ENCODE results near the gene PRMT3. TPM values are rescaled to one million over a fixed set of nuclear protein-coding genes. Genes with fewer than 3 reads are reported as not detected.

Gene PRMT3
- total RNA-seq, 3 donors from 2014 or later: 11.6 to 12.7 (median 11.8) TPM

GRCh38 chr11:20406484-20406883 is 19.0 kb downstream of the PRMT3 start:
- TF ChIP-seq, protein P1, sequence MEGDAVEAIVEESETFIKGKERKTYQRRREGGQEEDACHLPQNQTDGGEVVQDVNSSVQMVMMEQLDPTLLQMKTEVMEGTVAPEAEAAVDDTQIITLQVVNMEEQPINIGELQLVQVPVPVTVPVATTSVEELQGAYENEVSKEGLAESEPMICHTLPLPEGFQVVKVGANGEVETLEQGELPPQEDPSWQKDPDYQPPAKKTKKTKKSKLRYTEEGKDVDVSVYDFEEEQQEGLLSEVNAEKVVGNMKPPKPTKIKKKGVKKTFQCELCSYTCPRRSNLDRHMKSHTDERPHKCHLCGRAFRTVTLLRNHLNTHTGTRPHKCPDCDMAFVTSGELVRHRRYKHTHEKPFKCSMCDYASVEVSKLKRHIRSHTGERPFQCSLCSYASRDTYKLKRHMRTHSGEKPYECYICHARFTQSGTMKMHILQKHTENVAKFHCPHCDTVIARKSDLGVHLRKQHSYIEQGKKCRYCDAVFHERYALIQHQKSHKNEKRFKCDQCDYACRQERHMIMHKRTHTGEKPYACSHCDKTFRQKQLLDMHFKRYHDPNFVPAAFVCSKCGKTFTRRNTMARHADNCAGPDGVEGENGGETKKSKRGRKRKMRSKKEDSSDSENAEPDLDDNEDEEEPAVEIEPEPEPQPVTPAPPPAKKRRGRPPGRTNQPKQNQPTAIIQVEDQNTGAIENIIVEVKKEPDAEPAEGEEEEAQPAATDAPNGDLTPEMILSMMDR (IDR thresholded peaks at IDR 0.05): no peak
- intact Hi-C loops (cut with DNase I, micrococcal nuclease): no loop called here
- no peaks in the 10 kb centered on the region for H3K36me3 ChIP-seq (ENCODE audit: low read depth)

GRCh38 chr11:20407344-20407743 is 19.8 kb downstream of the PRMT3 start:
- H3K4me3 ChIP-seq: no peak overlapping the region
- intact Hi-C loops (cut with DNase I, micrococcal nuclease): no loop called here
- ATAC-seq (no peak), DNase-seq (no peak)
- TF ChIP-seq, protein P1 (IDR thresholded peaks at IDR 0.05): no peak
- H3K9me3 ChIP-seq: no peaks in the 10 kb centered on the region
- H3K4me1 ChIP-seq (ENCODE audit: low read depth): no peaks in the 10 kb centered on the region
- no peaks in the 10 kb centered on the region for H3K36me3 ChIP-seq (ENCODE audit: low read depth)

More at GRCh38 chr11:20406484-20406883, 19.0 kb downstream of the PRMT3 start:
- Histone ChIP-seq H3K4me1 (ENCODE audit: low read depth) (no peaks in the 10 kb centered on the region), H3K4me3 (no peak overlapping the region), H3K9me3 (no peaks in the 10 kb centered on the region)
- ATAC-seq (no peak), DNase-seq (no peak)

DNA sequence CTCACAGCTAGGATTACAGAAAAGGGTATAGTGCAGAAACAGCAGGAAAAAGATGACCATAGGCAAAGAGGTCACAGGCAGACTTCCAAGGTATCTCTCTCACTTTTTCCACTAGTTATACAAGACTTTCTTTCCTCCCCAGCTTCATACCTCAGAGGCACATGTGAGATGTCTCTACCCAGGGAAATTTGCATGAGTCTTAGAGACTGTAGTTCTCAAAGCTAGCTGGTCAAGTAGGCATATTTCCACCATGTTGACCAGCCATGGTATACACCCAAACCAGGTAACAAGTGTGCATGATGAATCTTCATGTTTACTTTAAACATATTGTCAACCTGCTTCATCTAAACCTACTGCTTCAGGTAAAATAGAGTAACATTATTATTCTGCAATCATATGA is 27.9 kb downstream of the PRMT3 start:
- no peaks in the 10 kb centered on the region for H3K9me3 ChIP-seq
- TF ChIP-seq, protein P1 (IDR thresholded peaks at IDR 0.05): no peak
- no peaks in the 10 kb centered on the region for H3K36me3 ChIP-seq (ENCODE audit: low read depth)
- no peaks in the 10 kb centered on the region for H3K4me1 ChIP-seq (ENCODE audit: low read depth)
- ATAC-seq (no peak), DNase-seq (no peak)
- intact Hi-C loops (cut with DNase I, micrococcal nuclease): no loop called here
- H3K4me3 ChIP-seq: no peak overlapping the region

- no peak for ATAC-seq
- intact Hi-C loops (cut with DNase I, micrococcal nuclease): no loop called here
Measured at GRCh38 chr11:20417771-20418170, 30.3 kb downstream of the PRMT3 start.

DNA sequence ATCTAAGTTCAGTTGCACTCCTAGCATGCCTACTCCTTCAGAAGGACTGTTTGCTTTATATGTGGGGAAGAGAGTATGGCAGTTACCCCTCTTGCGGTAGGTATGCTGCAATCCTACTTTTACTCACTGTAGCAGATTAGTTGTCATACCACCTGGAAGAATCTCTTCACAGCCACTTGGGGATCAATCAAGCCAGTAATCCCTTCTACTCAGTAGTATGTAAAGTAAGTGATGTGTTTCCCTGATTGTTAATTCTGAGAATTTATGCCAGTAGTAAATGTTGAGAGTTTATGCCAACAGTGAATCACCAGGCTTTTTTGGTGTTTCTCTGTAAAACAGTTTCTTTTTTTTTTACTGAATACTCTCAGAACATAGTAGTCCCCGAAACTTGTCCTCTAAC is 34.4 kb downstream of the PRMT3 start:
- no peak for ATAC-seq
- DNase-seq: no peak
- TF ChIP-seq, protein P1 (IDR thresholded peaks at IDR 0.05): no peak
- Histone ChIP-seq H3K36me3 (ENCODE audit: low read depth) (no peaks in the 10 kb centered on the region), H3K9me3 (no peaks in the 10 kb centered on the region), H3K4me1 (ENCODE audit: low read depth) (no peaks in the 10 kb centered on the region), H3K4me3 (no peak overlapping the region)
- intact Hi-C loops (cut with DNase I, micrococcal nuclease): no loop called here

More at GRCh38 chr11:20417771-20418170, 30.3 kb downstream of the PRMT3 start:
- Histone ChIP-seq H3K36me3 (ENCODE audit: low read depth) (no peaks in the 10 kb centered on the region), H3K4me1 (ENCODE audit: low read depth) (no peaks in the 10 kb centered on the region), H3K9me3 (no peaks in the 10 kb centered on the region), H3K4me3 (no peak overlapping the region)
- TF ChIP-seq, protein P1 (IDR thresholded peaks at IDR 0.05): no peak
- no peak for DNase-seq

- H3K4me1 ChIP-seq (ENCODE audit: low read depth): no peaks in the 10 kb centered on the region
- H3K9me3 ChIP-seq: no peaks in the 10 kb centered on the region
- intact Hi-C loops (cut with DNase I, micrococcal nuclease): no loop called here
- ATAC-seq (no peak), DNase-seq (no peak)
- TF ChIP-seq, protein P1 (IDR thresholded peaks at IDR 0.05): no peak
- H3K4me3 ChIP-seq: no peak overlapping the region
- H3K36me3 ChIP-seq (ENCODE audit: low read depth): no peaks in the 10 kb centered on the region
Measured at GRCh38 chr11:20429216-20429615, 41.7 kb downstream of the PRMT3 start.

All from mucosa of descending colon (tissue), 3 donors.